ENCODE results near the gene MED29. TPM values are rescaled to one million over a fixed set of nuclear protein-coding genes. Genes with fewer than 3 reads are reported as not detected.
A peak's percentile ranks its signal among the peaks of the same experiment; 100 is the strongest.

Gene MED29
- total and polyA plus RNA-seq, 2 of the 13 experiments (the other 11 are each of a cell fraction or from before 2014, with no cell fraction given) = 14.0 to 19.7 TPM

DNA sequence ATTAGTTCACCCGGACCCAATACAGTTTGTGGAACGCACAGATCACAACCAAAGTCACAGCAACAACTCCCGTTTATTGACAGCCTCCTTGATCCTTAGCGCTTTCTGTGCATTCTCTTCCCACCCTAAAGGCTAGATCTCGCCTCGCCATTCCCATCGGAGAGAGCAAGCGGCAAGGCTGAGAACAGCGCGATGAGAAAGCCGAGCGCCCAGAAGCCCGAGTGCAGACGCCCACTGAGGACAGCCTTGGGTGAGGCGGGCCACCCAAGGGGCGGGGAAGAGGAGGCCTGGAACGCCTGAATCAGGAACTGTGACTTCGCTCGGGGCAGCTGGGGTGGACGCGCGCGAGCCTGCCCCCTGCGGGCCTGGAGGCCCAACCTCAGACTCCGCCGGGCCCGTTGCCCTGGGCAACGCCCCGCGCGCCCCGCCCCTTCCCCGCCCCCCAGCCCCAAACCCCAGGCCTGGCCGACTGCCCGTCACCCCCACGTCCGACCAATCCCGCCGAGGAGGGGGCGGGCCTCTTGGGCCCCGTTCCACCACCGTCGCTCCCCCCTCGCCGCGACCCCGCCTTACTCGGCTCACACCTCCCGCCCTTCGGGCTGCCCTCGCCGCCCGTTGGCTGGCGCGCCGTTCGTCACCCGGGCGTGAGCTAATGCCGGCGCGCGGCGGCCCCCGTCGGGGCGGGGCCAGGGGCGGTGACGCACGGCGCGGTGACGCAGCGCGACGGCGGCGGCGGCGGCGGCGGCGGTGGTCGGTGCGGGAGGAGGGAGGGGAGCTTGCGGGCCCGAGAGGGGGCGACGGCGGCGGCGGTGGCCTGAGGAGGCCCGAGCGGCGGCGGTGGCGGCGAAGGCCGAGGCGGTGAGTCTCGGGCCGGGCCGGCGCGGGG is 49.2 kb upstream of the MED29 start, which contains the start of gene SAMD4B (continued):
- TF ChIP-seq ZGPAT (CRISPR knock-in tag; IDR thresholded peaks at IDR 0.05) (peak; percentile 91), ZBTB7A (CRISPR knock-in tag; IDR thresholded peaks at IDR 0.05) (no peak), REPIN1 (CRISPR knock-in tag; IDR thresholded peaks at IDR 0.05; ENCODE audit: borderline replicate concordance, low read depth) (no peak; the same call in 1 of the 2 replicates), NFYC (CRISPR knock-in tag; IDR thresholded peaks at IDR 0.05) (peak; percentile 83), SIX1 (CRISPR knock-in tag; IDR thresholded peaks at IDR 0.05; ENCODE audit: borderline replicate concordance) (no peak), THAP8 (CRISPR knock-in tag; IDR thresholded peaks at IDR 0.05; ENCODE audit: borderline replicate concordance) (no peak), ATRX (CRISPR knock-in tag; IDR thresholded peaks at IDR 0.05; ENCODE audit: borderline replicate concordance) (no peak), ZNF766 (CRISPR knock-in tag; IDR thresholded peaks at IDR 0.05; ENCODE audit: borderline replicate concordance) (0 out of 2 replicates have a peak, but pooled peaks have one; percentile 27), ZNF670 (CRISPR knock-in tag; IDR thresholded peaks at IDR 0.05; ENCODE audit: borderline replicate concordance) (peak; percentile 31; the same call in 1 of the 2 replicates), SOX5 (CRISPR knock-in tag; IDR thresholded peaks at IDR 0.05; ENCODE audit: borderline replicate concordance) (no peak), ATF5 (CRISPR knock-in tag; IDR thresholded peaks at IDR 0.05; ENCODE audit: low read depth) (no peak), ZNF747 (CRISPR knock-in tag; IDR thresholded peaks at IDR 0.05; ENCODE audit: borderline replicate concordance) (no peak), ZNF773 (CRISPR knock-in tag; IDR thresholded peaks at IDR 0.05; ENCODE audit: borderline replicate concordance) (no peak; the same call in 1 of the 2 replicates), ZNF672 (CRISPR knock-in tag; IDR thresholded peaks at IDR 0.05) (no peak), ZNF503 (CRISPR knock-in tag; IDR thresholded peaks at IDR 0.05) (no peak), ZNF83 (CRISPR knock-in tag; IDR thresholded peaks at IDR 0.05; ENCODE audit: borderline replicate concordance) (peak; percentile 87; the same call in 1 of the 2 replicates), ZNF839 (CRISPR knock-in tag; IDR thresholded peaks at IDR 0.05; ENCODE audit: borderline replicate concordance) (peak; percentile 93), ZNF263 (CRISPR knock-in tag; IDR thresholded peaks at IDR 0.05) (no peak)
- TF ChIP-seq, protein P1, sequence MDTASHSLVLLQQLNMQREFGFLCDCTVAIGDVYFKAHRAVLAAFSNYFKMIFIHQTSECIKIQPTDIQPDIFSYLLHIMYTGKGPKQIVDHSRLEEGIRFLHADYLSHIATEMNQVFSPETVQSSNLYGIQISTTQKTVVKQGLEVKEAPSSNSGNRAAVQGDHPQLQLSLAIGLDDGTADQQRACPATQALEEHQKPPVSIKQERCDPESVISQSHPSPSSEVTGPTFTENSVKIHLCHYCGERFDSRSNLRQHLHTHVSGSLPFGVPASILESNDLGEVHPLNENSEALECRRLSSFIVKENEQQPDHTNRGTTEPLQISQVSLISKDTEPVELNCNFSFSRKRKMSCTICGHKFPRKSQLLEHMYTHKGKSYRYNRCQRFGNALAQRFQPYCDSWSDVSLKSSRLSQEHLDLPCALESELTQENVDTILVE (CRISPR knock-in tag; IDR thresholded peaks at IDR 0.05) = peak; percentile 62; the same call in 1 of the 2 replicates
- TF ChIP-seq, protein P2, sequence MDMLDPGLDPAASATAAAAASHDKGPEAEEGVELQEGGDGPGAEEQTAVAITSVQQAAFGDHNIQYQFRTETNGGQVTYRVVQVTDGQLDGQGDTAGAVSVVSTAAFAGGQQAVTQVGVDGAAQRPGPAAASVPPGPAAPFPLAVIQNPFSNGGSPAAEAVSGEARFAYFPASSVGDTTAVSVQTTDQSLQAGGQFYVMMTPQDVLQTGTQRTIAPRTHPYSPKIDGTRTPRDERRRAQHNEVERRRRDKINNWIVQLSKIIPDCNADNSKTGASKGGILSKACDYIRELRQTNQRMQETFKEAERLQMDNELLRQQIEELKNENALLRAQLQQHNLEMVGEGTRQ (IDR thresholded peaks at IDR 0.05; ENCODE audit: low read depth, low read length) = no peak
- TF ChIP-seq, protein P2 (CRISPR knock-in tag; IDR thresholded peaks at IDR 0.05; ENCODE audit: borderline replicate concordance) = no peak

All from HepG2 (cell line).